Ectodermal cell (in vitro differentiated cells): ENCODE data around the gene ATP4B.

Experiments
- H3K27ac ChIP-seq: 2 replicates; pipeline ENCODE4 v1.7.0; 2013; ENCODE audit warnings: mild to moderate bottlenecking, low read depth, low read length; ENCODE audit not compliant: insufficient read depth, poor library complexity, severe bottlenecking
- H3K27me3 ChIP-seq: 2 replicates; pipeline ENCODE4 v1.7.0; 2013; ENCODE audit warnings: mild to moderate bottlenecking, low read length; ENCODE audit not compliant: insufficient read depth, control insufficient read depth, poor library complexity, severe bottlenecking
- H3K36me3 ChIP-seq: one replicate; pipeline ENCODE4 v1.7.0; 2013; ENCODE audit warnings: low read length; ENCODE audit not compliant: control insufficient read depth, insufficient read depth
- H3K4me1 ChIP-seq: one replicate; pipeline ENCODE4 v1.7.0; 2013; ENCODE audit warnings: low read length; ENCODE audit not compliant: control insufficient read depth, insufficient read depth
- H3K4me3 ChIP-seq: 2 replicates; pipeline ENCODE4 v1.7.0; 2013; ENCODE audit warnings: low read depth, low read length, control low read depth; ENCODE audit not compliant: insufficient read depth
- H3K9me3 ChIP-seq: 2 replicates; pipeline ENCODE4 v1.7.0; 2013; ENCODE audit warnings: mild to moderate bottlenecking, low read length, moderate library complexity; ENCODE audit not compliant: control insufficient read depth
- WGBS, 2 experiments: methylation state at CpG; one replicate each; pipeline ENCODE4 v1.1.7; 2013; ENCODE audit warnings: missing lambda C conversion rate in 2 of 2; 5-methylcytosine and 5-hydroxymethylcytosine counted together

The ATP4B gene

GRCh38 chr13:113656831-113657671 lies 947 bp downstream of the ATP4B start:
- 93 to 94% methylated on average over 42 of the region's 42 CpGs for WGBS, 2 experiments
- no peak overlapping the region for H3K27ac ChIP-seq

GRCh38 chr13:113656003-113656588 lies 1.9 kb downstream of the ATP4B start:
- no peaks in the 10 kb centered on the region for H3K36me3 ChIP-seq
- WGBS, 2 experiments, result 94 to 95% methylated on average over 25 of the region's 25 CpGs
- H3K27me3 ChIP-seq, result no peaks in the 10 kb centered on the region
- no peaks in the 10 kb centered on the region for H3K9me3 ChIP-seq
- H3K4me3 ChIP-seq, result no peak overlapping the region
- no peaks in the 10 kb centered on the region for H3K4me1 ChIP-seq
- H3K27ac ChIP-seq, result no peak overlapping the region

More at GRCh38 chr13:113656831-113657671, 947 bp downstream of the ATP4B start:
- no peak overlapping the region for H3K4me3 ChIP-seq
- H3K4me1 ChIP-seq, result no peaks in the 10 kb centered on the region
- H3K9me3 ChIP-seq, result no peaks in the 10 kb centered on the region
- no peaks in the 10 kb centered on the region for H3K27me3 ChIP-seq
- no peaks in the 10 kb centered on the region for H3K36me3 ChIP-seq

- H3K27ac ChIP-seq, result no peak overlapping the region
- H3K4me3 ChIP-seq, result no peak overlapping the region
- H3K9me3 ChIP-seq, result no peaks in the 10 kb centered on the region
- no peaks in the 10 kb centered on the region for H3K27me3 ChIP-seq
- H3K36me3 ChIP-seq, result no peaks in the 10 kb centered on the region
- no peaks in the 10 kb centered on the region for H3K4me1 ChIP-seq
- 93% methylated on average over 15 of the region's 15 CpGs for WGBS, 2 experiments
These were observed 2.5 kb downstream of the ATP4B start for GRCh38 chr13:113655346-113656002.

DNA sequence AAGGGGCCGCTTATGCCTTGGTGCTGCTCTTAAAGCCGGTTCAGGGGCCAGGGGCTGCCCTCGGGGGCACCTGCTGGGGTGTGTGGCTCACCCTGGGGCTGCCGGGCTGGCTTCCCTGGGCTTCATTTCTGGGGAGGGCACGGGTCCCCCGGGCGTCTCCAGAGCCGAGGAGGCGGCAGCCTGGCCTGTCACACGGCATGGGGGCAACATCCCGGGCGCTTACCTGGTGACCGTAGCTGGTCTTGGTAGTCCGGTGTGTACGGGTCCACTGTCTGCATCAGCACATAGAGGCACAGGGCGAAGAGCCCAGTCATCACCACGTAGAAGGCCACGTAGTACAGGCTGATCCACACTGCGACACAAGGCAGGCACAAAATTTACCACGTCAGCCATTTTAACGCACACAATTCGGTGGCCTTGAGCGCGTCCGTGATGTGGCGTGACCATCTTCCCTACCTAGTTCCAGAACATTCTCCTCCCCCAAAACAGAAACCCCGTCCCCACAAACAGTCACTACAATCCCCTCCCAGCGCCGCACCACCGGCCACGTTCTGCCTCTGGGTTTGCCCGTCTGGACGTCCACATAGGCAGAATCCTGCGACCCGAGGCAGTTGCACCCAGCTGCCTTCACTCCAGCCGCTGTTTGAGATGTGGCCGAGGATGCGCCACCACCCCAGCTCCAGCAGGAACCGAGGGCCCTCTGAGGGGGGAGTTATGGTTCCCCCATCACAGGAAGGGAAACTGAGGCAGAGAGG lies 3.2 kb downstream of the ATP4B start:
- Histone ChIP-seq H3K4me1 (no peaks in the 10 kb centered on the region), H3K36me3 (no peaks in the 10 kb centered on the region), H3K4me3 (no peak overlapping the region), H3K27me3 (no peaks in the 10 kb centered on the region), H3K9me3 (no peaks in the 10 kb centered on the region), H3K27ac (no peak overlapping the region)
- WGBS, 2 experiments, result 93% methylated on average over 39 of the region's 39 CpGs

- H3K27me3 ChIP-seq, result no peaks in the 10 kb centered on the region
- H3K9me3 ChIP-seq, result no peaks in the 10 kb centered on the region
- no peaks in the 10 kb centered on the region for H3K4me1 ChIP-seq
- no peaks in the 10 kb centered on the region for H3K36me3 ChIP-seq
- H3K27ac ChIP-seq, result no peak overlapping the region
- H3K4me3 ChIP-seq, result no peak overlapping the region
- WGBS, 2 experiments, result 87% methylated on average over 9 of the region's 9 CpGs
These were observed 3.8 kb downstream of the ATP4B start for GRCh38 chr13:113654175-113654560.

DNA sequence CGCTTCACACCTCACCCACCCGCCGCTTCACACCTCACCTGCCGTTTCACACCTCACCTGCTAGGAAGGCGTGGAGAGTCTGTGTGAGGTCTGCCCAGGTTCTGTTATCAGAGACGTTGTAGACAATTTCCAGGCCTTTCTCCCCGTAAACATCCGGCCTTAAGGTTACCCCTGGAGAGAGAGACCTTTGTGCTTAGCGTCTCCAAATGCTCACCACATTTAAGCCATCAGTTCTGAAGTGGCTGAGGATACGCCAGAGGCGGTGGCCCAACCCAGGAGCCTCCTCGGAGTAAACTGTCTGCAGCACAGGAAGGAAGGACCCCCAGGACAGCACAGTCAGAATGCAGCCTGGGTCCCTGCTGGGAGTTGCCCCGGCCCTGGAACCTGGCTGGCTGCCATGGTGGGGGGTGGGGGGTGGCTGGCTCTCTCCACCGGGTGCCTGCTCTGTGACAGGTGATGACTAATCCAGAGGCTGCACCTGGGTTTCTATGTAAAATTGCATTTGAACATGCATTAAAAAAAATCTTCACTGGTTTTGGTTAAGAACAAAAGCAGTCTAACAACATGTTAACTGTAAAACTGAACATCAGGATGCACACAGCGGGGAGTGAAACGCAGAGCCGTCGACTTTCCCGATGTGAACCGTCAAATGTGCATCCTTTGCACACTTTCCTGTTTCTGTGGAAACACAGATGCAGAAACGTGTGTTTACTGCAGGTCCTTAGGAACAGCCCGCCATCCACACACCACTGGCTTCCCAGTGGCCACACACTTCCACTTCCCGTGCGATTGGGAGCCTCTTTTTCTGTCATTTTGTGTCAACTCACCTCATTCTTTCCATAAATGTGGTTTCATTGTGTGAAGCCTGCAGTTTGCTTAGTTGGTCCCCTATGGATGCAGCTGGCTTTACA lies 4.5 kb downstream of the ATP4B start:
- Histone ChIP-seq H3K4me3 (no peak overlapping the region), H3K27ac (no peak overlapping the region)

GRCh38 chr13:113652404-113653263 lies 5.4 kb downstream of the ATP4B start:
- Histone ChIP-seq H3K27me3 (no peaks in the 10 kb centered on the region), H3K36me3 (no peaks in the 10 kb centered on the region), H3K4me3 (no peak overlapping the region), H3K27ac (no peak overlapping the region), H3K4me1 (no peaks in the 10 kb centered on the region), H3K9me3 (no peaks in the 10 kb centered on the region)
- 94 to 95% methylated on average over 24 of the region's 24 CpGs for WGBS, 2 experiments

More for the DNA sequence above, 4.5 kb downstream of the ATP4B start:
- no peaks in the 10 kb centered on the region for H3K4me1 ChIP-seq
- no peaks in the 10 kb centered on the region for H3K36me3 ChIP-seq
- WGBS, 2 experiments, result 88 to 91% methylated on average over 24 of the region's 24 CpGs
- no peaks in the 10 kb centered on the region for H3K27me3 ChIP-seq
- H3K9me3 ChIP-seq, result no peaks in the 10 kb centered on the region

- H3K27me3 ChIP-seq, result no peaks in the 10 kb centered on the region
- whole genome bisulfite sequencing, 2 experiments, result 94 to 95% methylated on average over 37 of the region's 37 CpGs
- H3K4me1 ChIP-seq, result no peaks in the 10 kb centered on the region
- H3K4me3 ChIP-seq, result no peak overlapping the region
- H3K27ac ChIP-seq, result no peak overlapping the region
- H3K9me3 ChIP-seq, result no peaks in the 10 kb centered on the region
- H3K36me3 ChIP-seq, result no peaks in the 10 kb centered on the region
These were observed 6.2 kb downstream of the ATP4B start for GRCh38 chr13:113651511-113652403.
